KMS-11 (cell line): ENCODE data around the gene ETNK2.

Experiments used
- H2AFZ ChIP-seq: fragments of 200-600 bp; sonication (generic); 2 replicates; pipeline ENCODE4 v1.6.1; 2016; ENCODE audit warnings: antibody characterized with exemption, mixed run types, low read depth
- H3K27ac ChIP-seq: fragments of 200-600 bp; sonication (generic); 2 replicates; pipeline ENCODE4 v1.6.1; 2016; ENCODE audit warnings: mild to moderate bottlenecking, mixed run types
- H3K27me3 ChIP-seq: fragments of 200-600 bp; sonication (generic); 2 replicates; pipeline ENCODE4 v1.6.1; 2017; ENCODE audit warnings: mild to moderate bottlenecking, low read depth, mixed run types, moderate library complexity; ENCODE audit not compliant: insufficient read depth
- H3K36me3 ChIP-seq: fragments of 200-600 bp; sonication (generic); 2 replicates; pipeline ENCODE4 v1.6.1; 2017; ENCODE audit warnings: mild to moderate bottlenecking, mixed run types; ENCODE audit not compliant: insufficient read depth
- H3K4me1 ChIP-seq: fragments of 200-600 bp; sonication (generic); 2 replicates; pipeline ENCODE4 v1.6.1; 2016; ENCODE audit warnings: mild to moderate bottlenecking, low read depth, mixed run types; ENCODE audit not compliant: poor library complexity, severe bottlenecking
- H3K4me2 ChIP-seq: fragments of 200-600 bp; sonication (generic); 2 replicates; pipeline ENCODE4 v1.7.0; 2016; ENCODE audit warnings: mild to moderate bottlenecking, mixed run types
- H3K4me3 ChIP-seq: fragments of 200-600 bp; sonication (generic); IDR thresholded peaks from 2 replicates; pipeline ENCODE4 v1.6.1; 2017; ENCODE audit warnings: low read depth, low read length, mixed read lengths; ENCODE audit not compliant: insufficient read depth
- H3K79me2 ChIP-seq: fragments of 200-600 bp; sonication (generic); 2 replicates; pipeline ENCODE4 v1.6.1; 2016; ENCODE audit warnings: low read depth, mixed run types; ENCODE audit not compliant: insufficient read depth
- H3K9ac ChIP-seq: fragments of 200-600 bp; sonication (generic); 2 replicates; pipeline ENCODE4 v1.6.1; 2016; ENCODE audit warnings: mild to moderate bottlenecking, mixed run types
- H4K20me1 ChIP-seq: fragments of 200-600 bp; sonication (generic); 2 replicates; pipeline ENCODE4 v1.6.1; 2016; ENCODE audit warnings: mild to moderate bottlenecking, mixed run types; ENCODE audit not compliant: insufficient read depth
- TF ChIP-seq, protein P1 (sequence below): fragments of 200-600 bp; sonication (generic); conservative IDR thresholded peaks from 2 replicates; pipeline ENCODE4 v1.6.1; 2017; ENCODE audit warnings: low read depth, mild to moderate bottlenecking, antibody characterized with exemption, low read length, moderate library complexity, mixed read lengths

The ETNK2 gene

DNA sequence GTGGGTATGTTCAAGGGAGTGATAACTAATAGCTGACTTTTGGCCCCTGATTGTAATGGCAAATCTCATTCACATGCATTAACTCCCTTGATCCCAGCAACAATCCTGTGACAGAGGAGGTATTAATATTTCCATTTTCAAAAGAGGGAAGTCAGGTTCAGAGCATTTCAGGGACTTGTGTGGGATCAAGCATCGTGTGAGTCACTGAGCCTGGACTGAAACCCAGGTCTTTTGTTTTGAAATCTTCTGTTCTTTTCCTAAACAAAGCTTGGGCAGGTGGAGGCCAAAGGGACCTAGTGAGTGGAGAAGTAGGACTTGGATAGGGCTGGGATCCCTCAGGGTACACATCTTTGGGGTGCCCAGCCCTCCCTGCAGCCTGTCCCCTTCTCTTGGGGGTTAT lies 37.9 kb downstream of the ETNK2 start:
- no peak overlapping the region for H3K9ac ChIP-seq
- H3K4me3 ChIP-seq: no peak overlapping the region
- H3K79me2 ChIP-seq: no peaks in the 10 kb centered on the region

GRCh38 chr1:204112876-204113730 lies 38.7 kb downstream of the ETNK2 start:
- Histone ChIP-seq H3K4me3 (no peak overlapping the region), H3K9ac (no peak overlapping the region), H4K20me1 (no peaks in the 10 kb centered on the region), H3K36me3 (no peaks in the 10 kb centered on the region), H3K27me3 (no peaks in the 10 kb centered on the region), H3K4me2 (no peak overlapping the region), H3K79me2 (no peaks in the 10 kb centered on the region), H3K4me1 (no peaks in the 10 kb centered on the region), H3K27ac (no peak overlapping the region), H2AFZ (no peak overlapping the region)
- TF ChIP-seq, protein P1, sequence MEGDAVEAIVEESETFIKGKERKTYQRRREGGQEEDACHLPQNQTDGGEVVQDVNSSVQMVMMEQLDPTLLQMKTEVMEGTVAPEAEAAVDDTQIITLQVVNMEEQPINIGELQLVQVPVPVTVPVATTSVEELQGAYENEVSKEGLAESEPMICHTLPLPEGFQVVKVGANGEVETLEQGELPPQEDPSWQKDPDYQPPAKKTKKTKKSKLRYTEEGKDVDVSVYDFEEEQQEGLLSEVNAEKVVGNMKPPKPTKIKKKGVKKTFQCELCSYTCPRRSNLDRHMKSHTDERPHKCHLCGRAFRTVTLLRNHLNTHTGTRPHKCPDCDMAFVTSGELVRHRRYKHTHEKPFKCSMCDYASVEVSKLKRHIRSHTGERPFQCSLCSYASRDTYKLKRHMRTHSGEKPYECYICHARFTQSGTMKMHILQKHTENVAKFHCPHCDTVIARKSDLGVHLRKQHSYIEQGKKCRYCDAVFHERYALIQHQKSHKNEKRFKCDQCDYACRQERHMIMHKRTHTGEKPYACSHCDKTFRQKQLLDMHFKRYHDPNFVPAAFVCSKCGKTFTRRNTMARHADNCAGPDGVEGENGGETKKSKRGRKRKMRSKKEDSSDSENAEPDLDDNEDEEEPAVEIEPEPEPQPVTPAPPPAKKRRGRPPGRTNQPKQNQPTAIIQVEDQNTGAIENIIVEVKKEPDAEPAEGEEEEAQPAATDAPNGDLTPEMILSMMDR: no peak

More for the DNA sequence above, 37.9 kb downstream of the ETNK2 start:
- no peaks in the 10 kb centered on the region for H3K27me3 ChIP-seq
- no peaks in the 10 kb centered on the region for H4K20me1 ChIP-seq
- no peak overlapping the region for H2AFZ ChIP-seq
- no peak overlapping the region for H3K4me2 ChIP-seq
- no peak overlapping the region for H3K27ac ChIP-seq
- no peaks in the 10 kb centered on the region for H3K36me3 ChIP-seq
- H3K4me1 ChIP-seq: no peaks in the 10 kb centered on the region
- TF ChIP-seq, protein P1: no peak

- H3K4me1 ChIP-seq: no peaks in the 10 kb centered on the region
Observed at GRCh38 chr1:204110894-204111633, 40.8 kb downstream of the ETNK2 start.

GRCh38 chr1:204108312-204109141 lies 43.3 kb downstream of the ETNK2 start:
- no peak overlapping the region for H2AFZ ChIP-seq
- no peaks in the 10 kb centered on the region for H3K4me1 ChIP-seq
- no peak overlapping the region for H3K27ac ChIP-seq
- H3K79me2 ChIP-seq: no peaks in the 10 kb centered on the region
- no peak overlapping the region for H3K4me2 ChIP-seq
- no peaks in the 10 kb centered on the region for H4K20me1 ChIP-seq
- no peaks in the 10 kb centered on the region for H3K36me3 ChIP-seq
- TF ChIP-seq, protein P1: no peak
- H3K27me3 ChIP-seq: no peaks in the 10 kb centered on the region
- H3K9ac ChIP-seq: no peak overlapping the region
- H3K4me3 ChIP-seq: no peak overlapping the region

More at GRCh38 chr1:204110894-204111633, 40.8 kb downstream of the ETNK2 start:
- no peak overlapping the region for H3K27ac ChIP-seq
- no peak overlapping the region for H3K4me2 ChIP-seq
- H2AFZ ChIP-seq: no peak overlapping the region
- no peak overlapping the region for H3K9ac ChIP-seq
- TF ChIP-seq, protein P1: no peak
- no peaks in the 10 kb centered on the region for H3K36me3 ChIP-seq
- no peaks in the 10 kb centered on the region for H3K79me2 ChIP-seq
- H4K20me1 ChIP-seq: no peaks in the 10 kb centered on the region
- H3K4me3 ChIP-seq: no peak overlapping the region
- no peaks in the 10 kb centered on the region for H3K27me3 ChIP-seq
